Bronchial epithelial cell (primary cell): ENCODE data around the gene GNG7. TPM values are rescaled to one million over a fixed set of nuclear protein-coding genes. Genes with fewer than 3 reads are reported as not detected.
"Not testable (repeated sequence)": the region's sequence is repeated elsewhere in the genome, so short reads cannot be mapped to it uniquely, and the experiment has no call there.

ENCODE experiments used
- DNase-seq: peaks from one replicate; pipeline ENCODE4 v3.0.0-alpha.2; 2010; ENCODE audit warnings: low read depth
- FAIRE-seq: peaks from 2 replicates; lab custom pipeline; 2011; peaks lifted over from hg19 to GRCh38; lab: Jason Lieb, UNC
- H3K27me3 ChIP-seq: 2 replicates; pipeline ENCODE4 v1.5.1; 2011; ENCODE audit warnings: low read length; ENCODE audit not compliant: control insufficient read depth, insufficient read depth
- H3K36me3 ChIP-seq: 2 replicates; pipeline ENCODE4 v1.5.1; 2011; ENCODE audit warnings: low read length; ENCODE audit not compliant: control insufficient read depth, insufficient read depth
- H3K4me3 ChIP-seq: 2 replicates; pipeline ENCODE4 v1.5.1; 2011; ENCODE audit warnings: mild to moderate bottlenecking, low read depth, low read length, control low read depth
- total RNA-seq: library from RNA; depleted of rRNA; stranded (reverse); fragments of >200 nt; gene quantifications from 2 replicates; pipeline ENCODE4 v1.2.1, GENCODE V29; 2014
- TF ChIP-seq, protein P1 (sequence below): IDR thresholded peaks from 2 replicates; pipeline ENCODE4 v1.5.1; 2011; ENCODE audit warnings: mild to moderate bottlenecking, moderate library complexity, low read length, control low read depth, inconsistent platforms; ENCODE audit not compliant: insufficient read depth, severe bottlenecking

The GNG7 gene
- total RNA-seq, 1 donor from 2014 or later = under 0.01 TPM

DNA sequence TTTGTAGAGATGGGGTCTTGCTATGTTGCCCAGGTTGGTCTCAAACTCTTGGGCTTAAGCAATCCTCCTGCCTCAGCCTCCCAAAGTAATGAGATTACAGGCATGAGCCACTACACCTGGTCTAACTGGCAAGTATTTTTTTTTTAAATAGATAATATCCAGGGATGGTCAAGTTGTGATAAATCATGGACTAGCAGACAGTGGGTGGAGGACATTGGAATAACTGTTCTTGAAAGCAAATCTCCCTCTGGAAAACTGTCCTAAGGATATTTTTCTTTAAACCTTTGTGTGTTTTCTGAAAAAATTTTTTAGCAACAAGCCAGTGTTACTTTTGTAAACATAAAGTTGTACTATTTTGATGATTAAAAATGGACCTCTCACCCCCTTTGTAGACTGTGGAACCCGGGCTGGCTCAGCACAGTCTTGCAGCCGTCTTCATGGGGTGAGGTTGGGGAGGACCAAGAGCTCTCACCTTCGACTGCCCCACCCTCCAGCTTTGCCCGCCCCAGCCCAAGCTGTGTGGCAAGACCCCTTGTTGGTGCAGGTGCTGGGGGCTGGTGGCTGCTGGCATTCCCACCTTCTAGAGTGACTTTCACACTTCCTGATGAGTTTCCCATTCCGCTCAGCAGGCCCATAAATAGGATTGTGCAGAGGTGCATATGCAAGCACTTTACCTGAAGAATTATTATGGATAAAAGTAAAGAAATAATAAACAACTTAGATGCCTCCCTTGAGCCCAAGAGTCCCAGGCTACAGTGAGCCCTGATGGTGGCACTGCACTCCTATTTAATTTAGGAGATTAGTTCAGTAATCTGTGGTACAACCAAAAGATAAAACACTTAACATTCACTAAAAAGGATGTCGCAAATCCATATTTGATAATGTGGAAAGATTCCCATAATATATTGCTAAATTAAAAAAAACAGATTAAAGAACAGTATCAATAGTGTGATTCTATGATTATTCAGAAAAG lies 119.2 kb downstream of the GNG7 start:
- no peak for DNase-seq

DNA sequence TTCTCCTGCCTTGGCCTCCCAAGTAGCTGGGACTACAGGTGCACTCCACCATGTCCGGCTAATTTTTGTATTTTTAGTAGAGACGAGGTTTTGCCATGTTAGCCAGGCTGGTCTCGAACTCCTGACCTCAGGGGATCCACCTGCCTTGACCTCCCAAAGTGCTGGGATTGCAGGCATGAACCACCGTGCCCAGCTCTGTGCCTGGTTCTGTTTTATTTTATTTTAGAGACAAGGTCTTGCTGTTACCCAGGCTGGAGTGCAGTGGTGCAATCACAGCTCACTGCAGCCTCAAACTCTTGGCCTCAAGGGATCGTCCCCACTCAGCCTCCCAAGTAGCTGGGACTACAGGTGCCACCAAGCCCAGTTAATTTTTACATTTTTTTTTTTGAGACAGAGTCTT lies 122.1 kb downstream of the GNG7 start:
- not testable (repeated sequence) for FAIRE-seq, DNase-seq, H3K4me3 ChIP-seq, H3K27me3 ChIP-seq, H3K36me3 ChIP-seq

More for the DNA sequence above, 119.2 kb downstream of the GNG7 start:
- FAIRE-seq = no peak
- TF ChIP-seq, protein P1, sequence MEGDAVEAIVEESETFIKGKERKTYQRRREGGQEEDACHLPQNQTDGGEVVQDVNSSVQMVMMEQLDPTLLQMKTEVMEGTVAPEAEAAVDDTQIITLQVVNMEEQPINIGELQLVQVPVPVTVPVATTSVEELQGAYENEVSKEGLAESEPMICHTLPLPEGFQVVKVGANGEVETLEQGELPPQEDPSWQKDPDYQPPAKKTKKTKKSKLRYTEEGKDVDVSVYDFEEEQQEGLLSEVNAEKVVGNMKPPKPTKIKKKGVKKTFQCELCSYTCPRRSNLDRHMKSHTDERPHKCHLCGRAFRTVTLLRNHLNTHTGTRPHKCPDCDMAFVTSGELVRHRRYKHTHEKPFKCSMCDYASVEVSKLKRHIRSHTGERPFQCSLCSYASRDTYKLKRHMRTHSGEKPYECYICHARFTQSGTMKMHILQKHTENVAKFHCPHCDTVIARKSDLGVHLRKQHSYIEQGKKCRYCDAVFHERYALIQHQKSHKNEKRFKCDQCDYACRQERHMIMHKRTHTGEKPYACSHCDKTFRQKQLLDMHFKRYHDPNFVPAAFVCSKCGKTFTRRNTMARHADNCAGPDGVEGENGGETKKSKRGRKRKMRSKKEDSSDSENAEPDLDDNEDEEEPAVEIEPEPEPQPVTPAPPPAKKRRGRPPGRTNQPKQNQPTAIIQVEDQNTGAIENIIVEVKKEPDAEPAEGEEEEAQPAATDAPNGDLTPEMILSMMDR = no peak
- no peaks in the 10 kb centered on the region for H3K27me3 ChIP-seq
- no peaks in the 10 kb centered on the region for H3K36me3 ChIP-seq
- no peak overlapping the region for H3K4me3 ChIP-seq

DNA sequence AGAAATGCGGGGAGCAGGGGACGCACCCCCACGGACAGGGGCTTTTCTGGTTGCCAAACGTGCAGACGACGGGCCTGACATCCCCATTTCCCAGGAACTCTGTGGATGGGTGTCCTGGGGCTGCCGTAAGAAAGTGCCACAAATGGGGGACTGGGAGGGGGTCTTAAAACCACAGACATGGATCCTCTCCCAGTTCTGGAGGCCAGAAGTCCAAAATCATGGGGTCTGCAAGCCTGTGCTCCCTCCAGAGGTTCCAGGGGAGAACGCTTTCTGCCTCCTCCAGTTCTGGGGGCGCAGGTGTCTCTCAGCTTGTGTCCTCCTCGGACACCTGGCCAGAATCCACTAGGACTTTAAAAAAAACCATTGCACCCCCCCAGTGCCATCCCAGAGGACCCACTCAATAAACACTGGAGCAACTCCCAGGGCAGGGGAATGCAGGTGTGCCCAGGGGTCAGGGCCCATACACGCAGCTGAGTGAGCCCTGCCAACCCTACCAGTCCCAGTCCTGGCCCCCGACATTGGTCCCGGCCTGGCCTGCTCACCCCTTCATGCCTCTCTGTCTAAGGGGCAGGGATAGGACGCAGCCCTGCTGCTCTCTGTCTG lies 122.7 kb downstream of the GNG7 start:
- no peaks in the 10 kb centered on the region for H3K36me3 ChIP-seq
- H3K27me3 ChIP-seq = no peaks in the 10 kb centered on the region
- FAIRE-seq (no peak), DNase-seq (no peak)
- TF ChIP-seq, protein P1 = no peak
- H3K4me3 ChIP-seq = no peak overlapping the region

DNA sequence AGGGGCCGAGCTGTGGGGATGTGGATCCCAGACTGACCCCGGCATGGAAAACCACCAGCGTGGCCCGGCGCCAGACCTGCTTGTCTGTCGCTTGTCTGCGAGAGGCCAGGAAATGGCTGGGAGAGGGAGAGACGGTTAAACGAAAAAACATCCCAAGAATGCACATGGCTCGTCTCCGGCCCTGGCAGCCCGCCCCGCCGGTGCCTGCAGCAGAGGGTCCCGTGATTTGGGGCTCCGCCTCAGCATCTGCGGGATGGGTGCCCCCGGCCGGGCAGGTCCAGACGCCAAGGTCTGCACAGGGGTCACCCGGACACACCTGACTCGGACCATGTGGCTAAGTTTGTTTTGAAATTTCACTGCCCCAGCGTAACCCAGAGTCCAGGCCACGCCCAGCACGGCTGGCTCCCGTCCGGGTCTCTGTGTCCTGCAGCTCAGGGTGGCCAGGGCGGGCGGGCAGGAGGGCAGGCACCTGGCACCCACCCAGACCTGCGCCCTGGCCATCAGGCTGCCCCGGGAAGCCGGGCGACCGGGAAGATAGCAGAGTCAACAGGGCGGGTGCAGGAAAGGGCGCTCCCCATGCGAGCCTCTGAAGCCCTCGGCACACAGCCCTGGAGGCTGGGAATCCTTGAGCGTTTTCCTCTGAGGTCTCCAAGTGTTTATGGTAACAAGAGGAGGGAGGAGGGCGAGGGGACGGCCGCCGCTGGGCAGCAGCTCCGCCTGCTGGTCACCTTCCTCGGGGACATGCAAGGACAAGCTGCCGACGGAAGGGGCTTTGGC lies 123.4 kb downstream of the GNG7 start:
- DNase-seq = peak; percentile 57
- H3K36me3 ChIP-seq = no peaks in the 10 kb centered on the region
- H3K27me3 ChIP-seq = no peaks in the 10 kb centered on the region
- H3K4me3 ChIP-seq = peak overlapping the region; percentile 31
- FAIRE-seq = no peak
- TF ChIP-seq, protein P1 = peak; percentile 86

DNA sequence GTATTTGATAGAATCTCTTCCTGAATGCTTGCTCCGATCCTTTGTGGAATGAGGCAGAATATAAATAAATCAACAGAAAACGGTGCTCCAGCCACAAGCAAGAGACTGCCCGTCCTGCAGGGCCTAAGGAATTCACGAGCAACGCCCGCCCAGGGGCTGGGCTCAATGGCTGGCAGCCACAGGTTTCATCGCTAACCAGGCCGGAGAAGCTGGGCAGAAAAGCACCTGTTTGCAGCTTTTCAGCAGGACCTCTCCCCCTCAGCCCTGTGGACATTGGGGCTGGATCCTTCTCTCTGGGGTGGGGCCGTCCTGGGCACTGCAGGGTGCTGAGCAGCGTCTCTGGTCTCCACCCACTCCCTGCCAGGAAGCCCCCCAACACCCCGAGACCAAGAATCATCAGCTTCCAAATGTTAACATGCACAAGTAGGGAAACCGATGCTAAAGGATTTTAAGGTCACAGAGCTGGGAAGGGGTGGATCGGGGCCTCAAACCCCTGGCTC lies 124.1 kb downstream of the GNG7 start:
- Histone ChIP-seq H3K4me3 (peak overlapping the region; percentile 31), H3K36me3 (no peaks in the 10 kb centered on the region), H3K27me3 (no peaks in the 10 kb centered on the region)
- TF ChIP-seq, protein P1 = no peak
- no peak for DNase-seq
- no peak for FAIRE-seq
